Stomach (tissue), 9 donors: ENCODE results near the gene ERC2. TPM values are rescaled to one million over a fixed set of nuclear protein-coding genes. Genes with fewer than 3 reads are reported as not detected.

Experiments used
- DNase-seq, 2 donors: peaks; one replicate each; pipeline versions ENCODE4 v3.0.0 to v3.0.0-alpha.2; 2013 to 2019
- H3K27ac ChIP-seq, 5 donors: fragments of 200-600 bp in 4 of 5; sonication (generic) in 4 of 5; one replicate each; pipeline ENCODE4 v1.5.1; 2013 to 2019; ENCODE audit warnings: mild to moderate bottlenecking in 1 of 5, moderate library complexity in 1 of 5
- H3K27me3 ChIP-seq, 3 donors: fragments of 200-600 bp; sonication (generic); one replicate each; pipeline ENCODE4 v1.5.1; 2017 to 2019; ENCODE audit warnings: mixed run types in 1 of 3
- H3K36me3 ChIP-seq, 4 donors: fragments of 200-600 bp; sonication (generic); 1 replicate in 3 of 4; 2 replicates in 1 of 4; pipeline ENCODE4 v1.5.1; 2016 to 2019
- H3K4me1 ChIP-seq, 4 donors: fragments of 200-600 bp; sonication (generic); one replicate each; pipeline ENCODE4 v1.5.1; 2016 to 2019
- H3K4me3 ChIP-seq, 4 donors: fragments of 200-600 bp; sonication (generic) in 3 of 4; one replicate each; pipeline ENCODE4 v1.5.1; 2016 to 2019; ENCODE audit warnings: mild to moderate bottlenecking in 1 of 4
- H3K9me3 ChIP-seq, 4 donors: fragments of 200-600 bp; sonication (generic); one replicate each; pipeline ENCODE4 v1.5.1; 2016 to 2019
- CTCF ChIP-seq, 7 experiments: fragments of 450-650 bp in 4 of 7; fragments of 200-600 bp in 3 of 7; sonication (generic) in 3 of 7; IDR thresholded peaks; one replicate each; pipeline ENCODE4 v1.5.1; 2016 to 2019; ENCODE audit warnings: antibody characterized with exemption in 7 of 7, control low read depth in 2 of 7, mild to moderate bottlenecking in 1 of 7
- EP300 ChIP-seq: sonication (generic); formaldehyde crosslinking; IDR thresholded peaks from one replicate; pipeline ENCODE4 v1.6.1; 2017; ENCODE audit warnings: antibody characterized with exemption
- POLR2A ChIP-seq, 4 donors: fragments of 450-650 bp; IDR thresholded peaks; one replicate each; pipeline ENCODE4 v1.6.1; 2016; ENCODE audit warnings: antibody characterized with exemption in 4 of 4, control low read depth in 2 of 4, mild to moderate bottlenecking in 1 of 4, moderate library complexity in 1 of 4
- POLR2AphosphoS5 ChIP-seq, 3 donors: sonication (generic); formaldehyde crosslinking; IDR thresholded peaks; one replicate each; pipeline ENCODE4 v1.6.1; 2016; ENCODE audit warnings: antibody characterized with exemption in 3 of 3
- WGBS, 5 donors: extraction: QIAGEN DNeasy Blood & Tissue Kit in 3 of 5; methylation state at CpG; one replicate each; pipeline versions ENCODE4 v1.1.5 to v1.1.7; 2013 to 2018; 5-methylcytosine and 5-hydroxymethylcytosine counted together
- intact Hi-C: fragments of 100-400 bp; cut with DNase I; formaldehyde crosslinking; loops from one replicate; pipeline ENCODE4 v1.15.1; 2023; ENCODE audit warnings: low total_unique reads
- polyA plus RNA-seq, 3 donors: library from polyadenylated mRNA; stranded (reverse); fragments of 200-250 nt; gene quantifications; one replicate each; pipeline ENCODE4 v1.2.3, GENCODE V29; 2013
- total RNA-seq, 5 donors: library from RNA; depleted of rRNA; stranded (reverse); fragments of >200 nt; gene quantifications; one replicate each; pipeline versions ENCODE4 v1.1.0 to v1.2.3, GENCODE V29; 2014 to 2016
- donor health status: healthy with polysubstance abuse.
- donor health status: Bipolar disorder and iron deficiency.
- donor health status: healthy.

The ERC2 gene
- total and polyA plus RNA-seq, 8 donors = 0.43 to 3.1 (median 1.3) TPM; not detected in 2

DNA sequence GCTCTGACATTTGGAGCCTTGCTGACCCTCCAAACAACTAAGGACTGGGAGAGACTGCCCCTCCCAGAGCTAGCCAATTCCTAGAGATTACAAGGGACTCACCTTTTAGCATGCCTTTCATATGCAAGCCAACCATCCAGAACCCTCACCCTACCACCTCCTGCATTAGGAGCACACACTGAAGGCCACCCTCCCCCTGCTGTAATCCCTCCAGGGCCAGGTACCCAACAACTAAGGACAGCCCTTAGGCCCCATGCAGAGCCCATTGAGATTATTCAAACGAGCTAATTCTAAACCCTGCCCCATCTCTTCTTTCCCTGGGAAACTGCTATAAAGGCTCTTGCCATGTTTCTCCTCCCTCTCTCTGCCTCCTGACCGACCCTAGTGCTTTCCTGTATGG, 352.6 kb downstream of the ERC2 start:
- Histone ChIP-seq H3K27ac (no peak overlapping the region), H3K4me3 (no peak overlapping the region), H3K36me3 (no peaks in the 10 kb centered on the region), H3K9me3 (peaks cover 9 to 18% (median 13%) of the 10 kb centered on the region in 4 donors), H3K27me3 (no peaks in the 10 kb centered on the region), H3K4me1 (no peaks in the 10 kb centered on the region)
- DNase-seq = no peak
- TF ChIP-seq CTCF (IDR thresholded peaks at IDR 0.05) (no peak), POLR2AphosphoS5 (IDR thresholded peaks at IDR 0.05) (no peak), EP300 (no peak), POLR2A (IDR thresholded peaks at IDR 0.05) (no peak)
- intact Hi-C loops = no loop called here
- 26 to 51% (median 36%) methylated on average over 2 of the region's 2 CpGs for WGBS, 5 donors

DNA sequence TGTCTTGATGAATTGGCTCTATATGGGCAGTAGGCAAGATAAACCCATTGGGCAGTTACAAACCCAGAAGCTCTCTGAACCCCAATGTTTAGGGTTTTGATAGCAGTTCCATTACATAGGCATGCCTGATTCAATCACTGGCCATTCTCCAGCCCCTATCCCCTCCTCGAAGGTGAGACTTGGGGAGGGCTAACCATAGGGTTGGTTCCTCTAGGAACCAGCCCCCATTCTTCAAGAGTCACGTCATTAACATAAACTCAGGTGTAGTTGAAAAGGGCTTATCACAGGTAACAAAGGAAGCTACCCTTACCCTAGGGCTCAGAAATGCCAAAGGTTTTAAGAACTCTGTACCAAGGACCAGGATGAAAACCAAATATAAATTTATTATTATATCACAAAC, 353.1 kb downstream of the ERC2 start:
- no peak overlapping the region for H3K4me3 ChIP-seq
- WGBS, 5 donors = 70 to 82% (median 82%) methylated on average over 2 of the region's 2 CpGs
- H3K27ac ChIP-seq = no peak overlapping the region
- intact Hi-C loops = no loop called here
- H3K9me3 ChIP-seq = peaks cover 9 to 18% (median 13%) of the 10 kb centered on the region in 4 donors
- H3K27me3 ChIP-seq = no peaks in the 10 kb centered on the region
- no peaks in the 10 kb centered on the region for H3K4me1 ChIP-seq
- no peaks in the 10 kb centered on the region for H3K36me3 ChIP-seq
- no peak for DNase-seq
- TF ChIP-seq CTCF (IDR thresholded peaks at IDR 0.05) = no peak
- TF ChIP-seq EP300 = no peak
- no peak for TF ChIP-seq POLR2AphosphoS5 (IDR thresholded peaks at IDR 0.05)
- no peak for TF ChIP-seq POLR2A (IDR thresholded peaks at IDR 0.05)

GRCh38 chr3:56113908-56114307, 354.4 kb downstream of the ERC2 start:
- H3K27ac ChIP-seq = no peak overlapping the region
- intact Hi-C loops = no loop called here
- peaks cover 9 to 18% (median 13%) of the 10 kb centered on the region in 4 donors for H3K9me3 ChIP-seq
- H3K4me3 ChIP-seq = no peak overlapping the region
- 77 to 86% (median 84%) methylated on average over 2 of the region's 2 CpGs for WGBS, 5 donors
- TF ChIP-seq CTCF (IDR thresholded peaks at IDR 0.05) (no peak), EP300 (no peak), POLR2A (IDR thresholded peaks at IDR 0.05) (no peak), POLR2AphosphoS5 (IDR thresholded peaks at IDR 0.05) (no peak)
- no peaks in the 10 kb centered on the region for H3K4me1 ChIP-seq
- DNase-seq = no peak
- no peaks in the 10 kb centered on the region for H3K36me3 ChIP-seq
- H3K27me3 ChIP-seq = no peaks in the 10 kb centered on the region

DNA sequence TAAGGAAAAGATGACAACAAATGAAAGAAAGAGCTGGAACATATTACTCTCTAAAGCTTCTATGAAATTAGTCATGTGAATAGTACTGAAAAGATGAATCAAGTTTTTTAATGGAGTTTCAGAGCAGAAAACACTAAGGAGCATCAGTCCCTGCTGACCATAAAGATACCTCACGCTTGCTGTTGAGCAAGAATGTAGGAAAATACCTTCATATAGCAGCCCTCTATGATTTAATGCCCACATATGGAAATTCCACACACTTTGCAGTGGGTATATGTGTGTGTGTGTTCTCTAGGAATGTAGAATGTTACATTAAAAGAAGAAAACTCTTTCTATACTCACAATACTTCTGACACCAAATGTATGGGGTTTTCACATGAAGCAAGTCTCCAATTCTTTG, 355.0 kb downstream of the ERC2 start:
- peaks cover 9 to 18% (median 13%) of the 10 kb centered on the region in 4 donors for H3K9me3 ChIP-seq
- no peaks in the 10 kb centered on the region for H3K27me3 ChIP-seq
- WGBS, 5 donors = 68 to 97% (median 86%) methylated on average over 1 of the region's 1 CpG
- TF ChIP-seq POLR2AphosphoS5 (IDR thresholded peaks at IDR 0.05) (no peak), CTCF (IDR thresholded peaks at IDR 0.05) (no peak), EP300 (no peak), POLR2A (IDR thresholded peaks at IDR 0.05) (no peak)
- no peak overlapping the region for H3K4me3 ChIP-seq
- DNase-seq = no peak
- H3K27ac ChIP-seq = no peak overlapping the region
- no peaks in the 10 kb centered on the region for H3K4me1 ChIP-seq
- H3K36me3 ChIP-seq = no peaks in the 10 kb centered on the region
- intact Hi-C loops = no loop called here
